ENCODE measurements around the gene GPR173.
A peak's percentile ranks its signal among the peaks of the same experiment; 100 is the strongest.

GPR173 gene, protein sequence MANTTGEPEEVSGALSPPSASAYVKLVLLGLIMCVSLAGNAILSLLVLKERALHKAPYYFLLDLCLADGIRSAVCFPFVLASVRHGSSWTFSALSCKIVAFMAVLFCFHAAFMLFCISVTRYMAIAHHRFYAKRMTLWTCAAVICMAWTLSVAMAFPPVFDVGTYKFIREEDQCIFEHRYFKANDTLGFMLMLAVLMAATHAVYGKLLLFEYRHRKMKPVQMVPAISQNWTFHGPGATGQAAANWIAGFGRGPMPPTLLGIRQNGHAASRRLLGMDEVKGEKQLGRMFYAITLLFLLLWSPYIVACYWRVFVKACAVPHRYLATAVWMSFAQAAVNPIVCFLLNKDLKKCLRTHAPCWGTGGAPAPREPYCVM

DNA sequence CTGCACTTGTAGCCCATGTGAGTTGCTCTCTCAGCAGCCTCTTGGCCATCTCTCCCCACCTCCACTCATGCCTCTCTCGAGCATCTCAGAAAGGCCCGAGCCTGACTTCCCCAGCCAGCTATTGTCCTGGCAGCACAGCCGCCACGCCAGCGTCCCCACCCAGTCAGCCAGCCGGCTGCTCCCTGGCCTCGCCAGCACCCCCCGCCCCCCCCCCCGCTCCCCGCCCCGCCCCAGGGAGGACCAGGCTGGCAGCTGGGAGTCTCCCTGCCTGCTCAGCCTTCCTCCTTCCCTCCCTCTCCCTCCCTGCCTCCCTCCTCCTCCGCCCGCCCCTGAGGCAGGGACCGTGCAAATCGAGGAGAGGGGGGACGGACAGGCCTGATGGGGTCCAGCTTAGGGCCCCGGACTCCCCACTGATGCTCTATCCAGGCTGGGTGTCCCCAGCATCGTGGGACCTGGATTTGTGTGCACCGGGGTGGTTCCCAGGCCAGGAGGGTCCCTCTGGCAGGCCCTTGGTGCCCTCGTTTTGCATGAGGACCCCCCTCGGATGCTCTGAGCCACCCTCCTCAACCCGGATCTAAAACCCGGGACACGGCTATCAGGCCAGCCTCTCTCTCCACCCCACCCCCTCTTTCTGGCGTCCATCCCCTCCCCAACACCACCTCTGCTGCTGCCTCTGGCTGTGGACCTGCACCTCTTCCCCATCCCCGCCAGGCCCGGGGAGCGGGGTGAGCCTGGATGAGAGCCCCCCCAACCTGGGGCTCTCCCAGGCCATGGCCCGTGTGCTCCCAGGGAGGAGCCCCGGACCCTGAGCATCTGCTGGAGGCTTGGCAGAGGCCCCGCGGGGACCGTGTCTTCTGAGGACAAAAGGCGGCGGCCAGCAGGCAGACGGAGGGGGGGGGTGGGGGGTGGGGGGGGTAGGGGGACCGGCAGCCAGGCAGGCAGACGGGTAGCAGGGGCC is at the start of gene GPR173:
Gene GPR173 (plus strand): TSS at position 621 of the 958 bp plus-strand sequence. CDS start 27,833 bp downstream, outside the sequence.
- peak; percentile 1 for DNase-seq

DNA sequence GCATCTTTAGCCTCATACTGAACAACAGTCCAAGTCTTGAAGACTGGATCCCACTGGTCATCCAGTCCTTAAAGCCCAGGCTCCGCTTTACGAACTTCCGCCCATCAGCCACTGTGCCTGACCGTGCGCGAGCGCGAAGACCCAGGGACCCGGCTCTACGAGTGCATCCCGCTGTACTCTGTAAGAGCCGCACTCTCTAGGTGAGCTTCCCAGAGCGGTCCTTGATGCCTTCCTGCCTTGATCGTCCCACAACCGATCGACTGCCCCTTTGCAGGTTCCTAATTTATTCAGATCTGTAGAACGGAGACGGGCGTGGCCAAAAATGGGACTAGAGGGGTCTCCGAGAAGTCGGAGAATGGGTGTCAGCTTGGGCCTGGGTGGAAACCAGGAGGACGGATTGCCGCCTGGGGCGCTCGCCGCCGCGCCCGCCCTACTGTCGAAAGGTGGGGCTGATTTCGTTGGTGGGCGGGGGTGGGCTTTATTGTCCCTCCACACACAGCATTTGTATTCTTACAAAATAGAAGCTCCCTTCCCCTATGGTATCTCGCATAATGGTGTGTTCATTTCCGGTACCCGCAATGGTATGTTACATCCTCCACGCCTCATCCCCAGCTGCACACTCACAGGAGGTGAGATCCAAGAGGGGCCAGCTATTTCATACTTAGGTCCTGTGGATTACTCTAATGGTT is 48.0 kb upstream of the GPR173 start:
- no peak for DNase-seq

DNA sequence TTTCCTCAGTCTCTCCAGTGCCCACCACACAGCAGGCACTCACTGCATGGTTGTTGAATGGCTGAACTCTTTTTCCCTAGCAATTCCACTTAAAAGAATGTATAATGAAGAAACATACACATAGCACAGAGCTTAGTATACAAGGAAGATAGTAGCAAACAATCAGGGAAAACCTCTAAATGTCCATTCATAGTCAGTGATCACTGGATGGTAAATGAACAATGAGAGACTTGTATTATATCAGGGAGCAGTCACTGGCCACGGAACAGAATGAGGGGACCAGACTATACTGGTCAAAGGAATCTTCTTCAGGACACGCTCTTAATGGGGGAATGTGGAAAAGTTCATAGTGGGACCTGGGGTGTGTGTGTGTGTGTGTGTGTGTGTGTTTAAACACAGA is 46.6 kb upstream of the GPR173 start:
- DNase-seq = no peak

DNA sequence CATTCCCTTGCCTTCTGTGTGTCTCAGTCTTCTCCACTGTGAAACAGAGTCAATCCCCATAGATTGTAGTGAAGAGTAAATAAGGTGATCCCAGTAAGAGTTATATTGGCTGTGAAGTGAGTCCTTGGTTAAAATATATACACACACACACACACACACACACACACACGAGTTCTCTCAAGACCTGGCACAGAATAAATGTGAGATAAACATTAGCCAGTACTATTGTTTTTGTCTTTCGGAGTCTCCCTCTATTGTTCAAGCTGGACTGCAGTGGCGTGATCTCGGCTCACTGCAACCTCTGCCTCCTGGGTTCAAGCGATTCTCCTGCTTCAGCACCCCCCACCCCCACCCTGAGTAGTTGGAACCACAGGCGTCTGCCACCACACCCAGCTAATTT is 45.5 kb upstream of the GPR173 start:
- no peak for DNase-seq

DNA sequence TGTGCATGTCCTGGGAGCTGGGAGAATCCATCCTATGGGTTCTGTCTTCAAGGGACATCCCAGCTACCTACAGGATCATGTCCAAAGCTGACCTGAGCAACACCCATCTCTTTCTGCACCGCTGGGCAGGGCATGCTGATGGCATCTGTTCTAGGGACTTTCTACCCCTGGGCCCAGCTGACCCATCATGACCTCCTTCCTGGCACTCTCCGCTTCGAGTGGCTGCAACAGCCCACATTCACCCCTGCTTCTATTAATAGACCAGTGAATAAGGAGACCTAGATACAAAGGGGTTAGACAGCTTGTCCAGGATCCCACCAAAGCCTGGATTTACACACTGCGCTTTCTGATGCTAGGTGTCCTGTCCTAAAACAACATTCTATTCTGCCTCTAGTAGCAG is 44.6 kb upstream of the GPR173 start:
- no peak for DNase-seq

DNA sequence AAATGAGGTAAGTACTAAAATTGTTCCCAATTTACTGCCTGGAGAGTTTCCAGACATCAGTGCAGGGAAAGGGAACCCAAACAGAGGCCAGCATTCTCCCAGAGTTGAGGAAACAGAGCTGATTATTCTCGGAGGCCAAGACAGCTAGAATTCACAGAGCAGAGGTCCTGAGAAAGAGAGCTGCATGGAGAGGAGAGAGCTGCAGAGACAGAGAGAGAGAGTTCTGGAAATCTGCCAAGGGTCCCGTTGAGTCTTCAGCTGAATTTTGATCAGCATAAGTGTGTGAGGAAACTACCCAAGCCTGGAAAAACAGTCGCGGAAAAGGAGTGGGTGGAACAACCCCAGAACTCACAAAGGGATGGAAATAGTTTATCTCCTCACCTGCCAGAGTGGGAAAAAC is 43.8 kb upstream of the GPR173 start:
- no peak for DNase-seq

DNA sequence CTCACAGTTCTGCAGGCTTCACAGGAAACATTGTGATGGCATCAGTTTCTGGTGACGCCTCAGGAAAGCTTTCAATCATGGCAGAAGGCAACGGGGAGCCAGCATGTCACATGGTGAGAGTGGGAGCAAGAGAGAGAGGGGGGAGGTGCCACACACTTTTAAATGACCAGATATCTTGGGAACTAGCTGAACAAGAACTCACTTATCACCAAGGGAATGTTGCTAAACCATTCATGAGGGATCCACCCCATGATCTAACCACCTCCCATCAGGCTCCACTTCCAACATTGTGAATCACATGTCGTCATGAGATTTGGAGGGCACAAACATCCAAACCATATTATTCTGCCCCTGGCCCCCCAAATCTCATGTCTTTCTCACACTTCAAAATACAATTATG is 43.3 kb upstream of the GPR173 start:
- DNase-seq = no peak

DNA sequence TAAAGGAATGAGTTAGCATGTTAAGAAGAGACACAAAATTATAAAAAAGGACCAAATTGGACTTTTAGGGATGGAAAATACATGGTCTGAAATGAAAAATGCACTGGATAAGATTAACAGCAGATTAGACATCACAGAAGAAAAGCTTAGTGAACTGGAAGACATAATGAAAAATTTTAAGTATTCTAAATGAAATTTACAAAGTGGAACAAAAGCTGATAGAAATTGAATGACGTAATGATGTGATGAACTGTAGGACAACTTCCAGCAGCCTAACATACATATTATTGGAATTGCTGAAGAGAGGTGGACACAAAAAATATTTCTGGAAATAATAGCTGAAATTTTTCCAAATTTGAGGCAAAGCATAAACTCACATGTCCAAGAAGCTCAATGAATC is 39.6 kb upstream of the GPR173 start:
- DNase-seq = no peak

DNA sequence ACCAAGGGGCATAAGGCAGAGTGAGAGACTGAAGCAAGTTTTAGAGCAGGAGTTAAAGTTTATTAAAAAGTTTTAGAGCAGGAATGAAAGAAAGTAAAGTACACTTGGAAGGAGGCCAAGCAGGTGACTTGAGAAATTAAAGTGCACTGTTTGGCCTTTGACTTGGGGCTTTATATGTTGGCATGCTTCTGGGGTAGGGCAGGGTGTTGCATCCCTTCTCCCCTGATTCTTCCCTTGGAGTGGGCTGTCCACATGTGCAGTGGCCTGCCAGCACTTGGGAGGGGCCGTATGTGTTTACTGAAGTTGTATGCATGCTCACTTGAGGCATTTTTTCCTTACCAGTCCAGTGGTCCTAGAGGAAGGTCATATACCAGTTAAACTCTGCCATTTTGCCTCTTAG is 35.3 kb upstream of the GPR173 start:
- no peak for DNase-seq

DNA sequence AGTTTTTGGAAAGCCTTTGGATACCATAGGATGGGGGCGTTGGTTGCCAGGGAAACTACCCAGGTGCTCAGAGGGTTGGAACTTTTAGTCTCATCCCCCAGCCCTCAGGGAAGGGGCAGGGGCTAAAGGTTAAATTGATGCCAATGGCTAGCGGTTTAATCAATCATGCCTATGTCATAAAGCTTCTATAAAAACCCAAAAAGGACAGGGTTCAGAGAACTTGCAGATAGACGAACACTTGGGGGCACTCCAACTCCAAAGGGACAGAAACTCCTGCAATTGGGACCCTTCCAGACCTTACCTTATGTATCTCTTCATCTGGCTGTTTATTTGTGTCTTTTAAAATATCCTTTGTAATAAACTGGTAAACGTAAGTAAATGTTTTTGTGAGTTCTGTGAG is 30.0 kb upstream of the GPR173 start:
- no peak for DNase-seq

DNA sequence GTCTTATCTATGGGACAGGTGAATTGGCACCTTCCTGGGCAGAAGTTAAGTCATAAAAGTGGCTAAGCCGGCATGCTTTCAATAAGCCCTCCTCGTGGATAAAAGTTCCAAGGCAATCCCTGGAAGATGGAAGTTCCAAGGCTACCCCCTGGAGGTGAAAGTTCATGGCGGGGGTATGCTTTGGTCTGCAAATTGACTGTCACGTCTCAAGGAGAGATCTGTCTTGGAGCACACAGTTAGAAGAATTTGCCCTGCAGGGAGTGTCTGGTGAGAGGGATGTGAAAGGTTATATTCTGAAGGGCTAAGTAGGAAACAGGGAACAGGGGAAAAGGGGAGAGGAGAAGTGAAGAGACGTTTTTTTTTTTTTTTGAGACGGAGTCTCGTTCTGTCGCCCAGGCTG is 26.2 kb upstream of the GPR173 start:
- no peak for DNase-seq

DNA sequence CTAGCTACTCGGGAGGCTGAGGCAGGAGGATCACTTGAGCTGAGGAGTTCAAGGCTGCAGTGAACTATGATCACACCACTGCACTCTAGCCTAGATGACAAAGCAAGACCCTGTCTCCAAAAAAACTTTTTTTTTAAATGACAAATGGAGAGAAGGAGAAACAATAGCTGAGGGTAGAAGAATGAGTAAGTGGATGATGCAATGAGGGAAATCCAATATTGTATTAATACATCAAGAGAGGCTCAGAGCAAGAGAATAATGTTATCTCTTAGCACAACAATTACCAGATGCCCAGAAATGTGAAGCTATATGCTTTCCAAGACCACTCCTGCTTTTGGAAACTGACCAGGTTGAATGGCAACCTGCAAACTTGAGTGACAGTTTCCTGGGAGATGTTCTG is 19.9 kb upstream of the GPR173 start:
- no peak for DNase-seq

DNA sequence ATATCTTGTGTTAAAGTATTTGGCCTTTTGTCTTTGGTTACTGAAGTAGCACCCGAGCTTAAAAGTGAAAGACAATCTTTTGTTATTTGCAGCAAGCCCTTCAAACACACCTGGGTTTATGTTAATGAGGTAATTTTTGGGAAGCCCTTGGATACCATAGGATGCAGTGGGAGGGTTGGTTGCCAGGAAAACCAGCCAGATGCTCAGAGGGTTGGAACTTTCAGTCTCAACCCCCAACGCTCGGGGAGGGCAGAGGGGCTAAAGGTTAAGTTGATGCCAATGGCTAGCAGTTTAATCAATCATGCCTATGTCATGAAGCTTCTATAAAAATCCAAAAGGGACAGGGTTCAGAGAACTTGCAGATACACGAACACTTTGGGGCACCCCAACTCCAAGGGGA is 17.2 kb upstream of the GPR173 start:
- DNase-seq = no peak

DNA sequence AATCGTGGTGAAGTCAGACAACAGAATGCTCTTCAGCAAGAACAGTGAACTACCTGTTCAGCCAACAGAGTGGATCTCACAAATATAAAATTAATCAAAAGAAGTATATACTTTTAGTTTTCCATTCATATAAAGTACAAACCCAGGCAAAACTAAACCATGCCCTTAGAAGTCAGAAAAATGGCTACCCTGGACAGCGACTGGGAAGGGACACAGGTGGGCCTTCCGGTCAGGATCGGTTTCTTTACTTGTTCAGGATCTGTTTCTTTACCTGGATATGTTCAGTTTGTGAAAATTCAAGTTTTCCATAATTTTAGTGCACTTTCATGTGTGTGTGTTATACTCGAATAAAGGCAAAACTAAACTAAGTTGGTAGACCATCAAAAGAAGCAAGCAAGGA is 12.4 kb upstream of the GPR173 start:
- no peak for DNase-seq

DNA sequence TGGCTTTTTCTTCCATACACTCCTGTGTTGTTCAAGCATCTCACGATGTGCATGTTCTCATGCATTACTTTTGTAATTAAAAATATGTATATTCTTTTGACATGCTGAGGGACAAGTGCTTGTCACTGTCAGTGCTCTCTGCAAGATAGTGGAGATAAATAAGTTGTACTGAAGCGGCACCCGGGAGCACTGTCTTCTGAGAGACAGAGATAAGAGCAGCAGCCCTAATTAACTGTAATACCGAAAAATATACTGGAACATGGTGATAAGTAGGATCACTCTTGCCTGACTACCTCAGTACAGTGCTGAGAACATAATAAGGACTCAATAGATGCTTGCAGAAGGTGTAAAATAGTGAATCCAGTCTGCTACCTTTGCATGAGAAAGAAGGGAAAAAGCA is 9.4 kb upstream of the GPR173 start:
- no peak for DNase-seq

DNA sequence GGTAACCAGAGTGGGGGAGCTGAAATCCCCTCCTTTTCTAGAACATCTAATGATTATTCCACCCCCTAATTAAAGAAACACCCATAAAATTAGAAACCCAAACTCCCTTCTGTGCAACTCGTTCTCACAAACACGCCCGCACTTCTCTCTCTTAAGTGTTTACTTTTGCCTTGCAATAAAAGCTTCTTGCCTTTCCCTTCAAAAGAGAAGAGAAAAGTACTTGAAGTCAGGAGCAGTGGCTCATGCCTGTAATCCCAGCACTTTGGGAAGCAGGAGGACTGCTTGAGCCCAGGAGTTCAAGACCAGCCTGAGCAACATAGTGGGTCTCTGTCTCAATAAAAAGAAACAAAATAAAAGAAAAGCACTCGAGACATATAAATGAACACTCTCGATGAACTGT is 3.6 kb upstream of the GPR173 start:
- DNase-seq = no peak

DNA sequence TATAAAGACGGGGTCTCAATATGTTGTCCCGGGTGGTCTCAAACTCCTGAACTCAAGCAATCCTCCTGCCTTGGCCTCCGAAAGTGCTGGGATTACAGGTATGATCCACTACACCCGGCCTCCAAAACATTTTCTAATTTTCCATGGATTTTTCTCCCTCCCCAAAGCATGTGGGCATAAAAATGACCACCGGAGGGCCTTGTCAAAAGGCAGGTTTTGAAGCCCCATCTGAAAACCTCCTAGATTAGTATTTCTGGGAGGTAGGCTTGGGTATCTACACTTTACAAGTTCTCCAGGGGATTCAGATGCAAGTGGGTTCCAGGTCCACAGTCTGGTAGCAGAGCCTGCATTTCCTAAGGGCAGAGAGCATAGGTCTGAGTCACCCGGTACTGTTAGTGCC is 1.4 kb upstream of the GPR173 start:
- DNase-seq = no peak

DNA sequence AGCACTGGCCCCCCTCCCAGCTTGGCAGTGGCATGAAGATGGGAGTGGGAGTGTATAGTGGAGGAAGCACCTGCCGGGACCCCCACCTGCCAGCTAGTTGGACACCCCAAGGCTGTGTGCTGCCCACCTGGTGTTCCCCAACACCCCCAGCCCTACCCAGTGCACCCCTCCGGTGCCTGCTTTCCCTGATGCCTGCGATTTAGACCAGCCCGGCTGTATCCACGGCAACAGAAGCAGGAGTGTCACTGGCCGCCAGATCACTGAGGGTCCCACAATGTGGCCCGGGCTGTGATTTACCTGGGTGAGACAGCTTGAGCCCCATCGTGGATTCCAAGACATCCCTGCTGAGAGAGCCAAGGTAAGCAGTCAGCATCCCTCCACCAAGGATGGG is 533 bp downstream of the GPR173 start:
- DNase-seq = no peak

DNA sequence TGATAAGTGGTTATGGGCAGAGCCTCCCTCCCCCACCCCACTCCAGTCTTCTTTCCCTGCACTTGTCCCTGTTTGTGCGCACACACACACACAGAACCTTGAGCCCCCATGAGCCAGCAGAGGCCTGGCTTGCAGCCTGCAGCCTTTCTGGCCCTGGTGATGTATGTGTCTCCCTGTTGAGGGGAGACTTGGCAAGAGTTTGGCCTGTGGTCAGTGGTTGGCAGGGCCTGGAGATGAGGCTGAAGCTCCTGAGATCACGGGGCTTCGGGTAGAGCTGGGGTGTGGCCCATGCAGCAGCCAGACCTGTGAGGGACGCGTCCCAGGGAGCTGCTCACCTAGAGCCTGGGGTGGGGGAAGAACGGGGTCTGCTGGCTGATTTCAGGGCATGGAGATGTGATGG is 2.3 kb downstream of the GPR173 start:
- DNase-seq = no peak

DNA sequence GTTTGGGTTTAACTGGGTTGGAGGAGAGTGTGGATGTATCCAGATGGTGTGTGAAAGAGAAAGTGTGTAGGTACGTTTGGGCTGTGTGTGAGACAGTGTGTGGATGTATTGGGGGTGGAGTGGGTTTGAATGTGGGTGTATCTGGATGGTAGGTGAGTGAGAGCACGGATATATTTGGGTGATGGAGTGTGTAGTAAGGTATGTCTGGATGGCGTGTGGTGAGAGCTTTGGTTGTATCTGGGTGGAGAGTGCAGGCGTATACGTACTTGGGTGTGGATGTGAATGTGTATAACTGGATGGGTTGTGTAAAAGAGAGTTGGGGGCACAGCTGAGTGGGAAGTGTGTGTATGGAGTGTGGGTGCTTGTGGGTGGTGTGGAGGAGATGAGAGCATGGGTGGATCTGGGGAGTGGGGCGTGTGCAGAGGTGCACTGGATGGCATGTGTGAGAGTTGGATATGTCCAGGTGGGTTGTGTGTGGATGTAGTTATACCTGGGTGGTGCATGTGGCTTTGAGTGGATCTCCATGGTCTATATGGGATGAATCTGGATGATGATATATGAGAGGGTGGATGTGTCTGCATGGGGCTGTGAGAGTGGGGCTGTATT is 6.8 kb downstream of the GPR173 start:
- no peak for DNase-seq

DNA sequence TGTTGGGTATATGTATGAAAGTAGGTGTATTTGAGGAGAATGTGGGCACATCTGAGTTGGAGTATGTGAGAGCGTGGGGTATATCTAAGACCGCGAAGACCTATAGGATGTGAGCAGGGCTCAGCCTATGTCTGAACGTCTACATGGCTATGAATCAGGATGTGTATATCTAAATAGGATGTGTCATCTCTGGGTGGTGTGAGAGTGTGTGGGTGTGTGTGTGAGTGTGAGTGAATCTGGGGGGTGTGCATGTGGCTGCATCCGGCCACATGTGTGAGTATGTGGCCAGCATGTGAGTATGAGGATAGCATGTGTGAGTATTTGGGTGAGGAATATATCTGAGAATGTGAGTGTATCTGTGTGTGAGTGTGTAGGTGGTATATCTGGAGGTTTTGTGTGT is 7.7 kb downstream of the GPR173 start:
- no peak for DNase-seq

DNA sequence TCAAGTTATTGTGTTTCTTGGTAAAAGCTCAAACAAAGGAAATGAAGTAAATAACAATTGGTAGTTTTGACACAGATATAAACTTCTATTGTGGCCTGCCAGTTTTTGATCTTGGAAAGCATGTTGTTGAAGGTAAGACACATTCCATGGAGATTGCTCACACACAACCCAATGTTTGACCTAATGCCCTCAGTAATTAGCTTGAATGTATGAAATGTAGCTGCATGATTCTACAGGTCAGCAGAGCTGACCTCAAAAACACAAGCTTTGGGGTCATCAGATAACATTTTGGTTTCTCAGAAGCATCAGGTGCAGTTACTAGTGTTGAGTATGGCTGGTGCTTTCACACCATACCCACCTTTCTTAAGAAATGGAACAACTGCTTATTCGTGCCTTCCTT is 16.5 kb downstream of the GPR173 start:
- DNase-seq = no peak

DNA sequence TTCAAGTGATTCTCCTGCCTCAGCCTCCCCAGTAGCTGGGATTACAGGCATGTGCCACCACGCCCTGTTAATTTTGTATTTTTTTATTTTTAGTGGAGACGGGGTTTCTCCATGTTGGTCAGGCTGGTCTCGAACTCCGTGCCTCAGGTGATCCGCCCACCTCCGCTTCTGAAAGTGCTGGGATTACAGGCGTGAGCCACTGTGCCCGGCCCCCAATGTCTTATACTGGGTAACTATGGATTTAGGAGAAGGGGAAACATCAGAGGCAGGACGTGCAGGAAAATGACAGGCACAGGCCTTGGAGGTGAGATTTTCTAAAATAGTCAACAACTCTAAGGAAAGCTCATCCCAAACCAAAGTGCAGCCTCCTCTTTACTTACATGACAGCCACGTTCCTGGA is 22.5 kb downstream of the GPR173 start:
- DNase-seq = no peak
